Measurements from ENCODE around the gene MRPS23. TPM values are rescaled to one million over a fixed set of nuclear protein-coding genes. Genes with fewer than 3 reads are reported as not detected.

The MRPS23 gene
- total and polyA plus RNA-seq, 2 of the 13 experiments (the other 11 are each of a cell fraction or from before 2014, with no cell fraction given), result 63.2 to 181 TPM

- no peak for TF ChIP-seq SIN3B (IDR thresholded peaks at IDR 0.05; ENCODE audit: low read length)
- TF ChIP-seq MED1 (CRISPR knock-in tag; IDR thresholded peaks at IDR 0.05), result peak; percentile 95
- TF ChIP-seq ZNF788 (CRISPR knock-in tag; IDR thresholded peaks at IDR 0.05; ENCODE audit: borderline replicate concordance), result peak; percentile 81; the same call in 1 of the 2 replicates
- peak; percentile 84; the same call in 1 of the 2 replicates for TF ChIP-seq ZZZ3 (CRISPR knock-in tag; IDR thresholded peaks at IDR 0.05; ENCODE audit: borderline replicate concordance)
- TF ChIP-seq ZNF891 (CRISPR knock-in tag; IDR thresholded peaks at IDR 0.05), result no peak; the same call in 1 of the 2 replicates
- no peak; the same call in 1 of the 2 replicates for TF ChIP-seq JDP2 (CRISPR knock-in tag; IDR thresholded peaks at IDR 0.05; ENCODE audit: borderline replicate concordance)
- no peak for TF ChIP-seq FOXK2 (IDR thresholded peaks at IDR 0.05)
- 0 out of 2 replicates have a peak, but pooled peaks have one; percentile 46 for TF ChIP-seq PPARG (CRISPR knock-in tag; conservative IDR thresholded peaks at IDR 0.05)
- no peak; the same call in none of the 2 replicates for TF ChIP-seq KLF9 (CRISPR knock-in tag; IDR thresholded peaks at IDR 0.05; ENCODE audit: low read depth)
- peak; percentile 73; the same call in 1 of the 2 replicates for TF ChIP-seq ISL2 (CRISPR knock-in tag; IDR thresholded peaks at IDR 0.05)
- TF ChIP-seq PBX2 (CRISPR knock-in tag; IDR thresholded peaks at IDR 0.05), result no peak
- no peak for TF ChIP-seq TCF7L2 (IDR thresholded peaks at IDR 0.05; ENCODE audit: low read depth, low read length)
- TF ChIP-seq REPIN1 (CRISPR knock-in tag; IDR thresholded peaks at IDR 0.05; ENCODE audit: borderline replicate concordance, low read depth), result no peak; the same call in 1 of the 2 replicates
- TF ChIP-seq ZNF850 (CRISPR knock-in tag; conservative IDR thresholded peaks at IDR 0.05), result no peak
- TF ChIP-seq ZNF7 (CRISPR knock-in tag; IDR thresholded peaks at IDR 0.05), result no peak
- no peak for TF ChIP-seq ZNF780A (CRISPR knock-in tag; IDR thresholded peaks at IDR 0.05)
- no peak for TF ChIP-seq ZNF484 (CRISPR knock-in tag; IDR thresholded peaks at IDR 0.05; ENCODE audit: borderline replicate concordance, low read depth)
- TF ChIP-seq GABPB1 (CRISPR knock-in tag; IDR thresholded peaks at IDR 0.05), result peak; percentile 85
- peak; percentile 39; the same call in 1 of the 2 replicates for TF ChIP-seq SIX4 (CRISPR knock-in tag; IDR thresholded peaks at IDR 0.05)
- TF ChIP-seq ZNF260 (CRISPR knock-in tag; IDR thresholded peaks at IDR 0.05; ENCODE audit: borderline replicate concordance, low read depth), result no peak
- TF ChIP-seq SNAI1 (CRISPR knock-in tag; IDR thresholded peaks at IDR 0.05; ENCODE audit: borderline replicate concordance), result no peak; the same call in 1 of the 2 replicates
- no peak; a peak in 1 of 4 replicates for TF ChIP-seq ATF4 (CRISPR knock-in tag; IDR thresholded peaks at IDR 0.05)
- peak; percentile 93; the same call in 1 of the 2 replicates for TF ChIP-seq EEA1 (CRISPR knock-in tag; IDR thresholded peaks at IDR 0.05; ENCODE audit: borderline replicate concordance)
- TF ChIP-seq ZNF83 (CRISPR knock-in tag; IDR thresholded peaks at IDR 0.05; ENCODE audit: borderline replicate concordance), result no peak
- peak; percentile 82 for TF ChIP-seq IRF9 (CRISPR knock-in tag; IDR thresholded peaks at IDR 0.05; ENCODE audit: borderline replicate concordance)
- peak; percentile 58; the same call in 1 of the 2 replicates for TF ChIP-seq SOX5 (CRISPR knock-in tag; IDR thresholded peaks at IDR 0.05; ENCODE audit: borderline replicate concordance)
- TF ChIP-seq AKAP8 (CRISPR knock-in tag; IDR thresholded peaks at IDR 0.05), result no peak
Measured at GRCh38 chr17:57861790-57862693, 12.2 kb upstream of the MRPS23 start (continued).

All from HepG2 (cell line).